ENCODE data around the gene SFXN5. TPM values are rescaled to one million over a fixed set of nuclear protein-coding genes. Genes with fewer than 3 reads are reported as not detected.

The SFXN5 gene
- total and polyA plus RNA-seq, 2 of the 8 experiments (the other 6 are each of a cell fraction or from before 2014, with no cell fraction given) = 29.3 to 33.1 TPM

DNA sequence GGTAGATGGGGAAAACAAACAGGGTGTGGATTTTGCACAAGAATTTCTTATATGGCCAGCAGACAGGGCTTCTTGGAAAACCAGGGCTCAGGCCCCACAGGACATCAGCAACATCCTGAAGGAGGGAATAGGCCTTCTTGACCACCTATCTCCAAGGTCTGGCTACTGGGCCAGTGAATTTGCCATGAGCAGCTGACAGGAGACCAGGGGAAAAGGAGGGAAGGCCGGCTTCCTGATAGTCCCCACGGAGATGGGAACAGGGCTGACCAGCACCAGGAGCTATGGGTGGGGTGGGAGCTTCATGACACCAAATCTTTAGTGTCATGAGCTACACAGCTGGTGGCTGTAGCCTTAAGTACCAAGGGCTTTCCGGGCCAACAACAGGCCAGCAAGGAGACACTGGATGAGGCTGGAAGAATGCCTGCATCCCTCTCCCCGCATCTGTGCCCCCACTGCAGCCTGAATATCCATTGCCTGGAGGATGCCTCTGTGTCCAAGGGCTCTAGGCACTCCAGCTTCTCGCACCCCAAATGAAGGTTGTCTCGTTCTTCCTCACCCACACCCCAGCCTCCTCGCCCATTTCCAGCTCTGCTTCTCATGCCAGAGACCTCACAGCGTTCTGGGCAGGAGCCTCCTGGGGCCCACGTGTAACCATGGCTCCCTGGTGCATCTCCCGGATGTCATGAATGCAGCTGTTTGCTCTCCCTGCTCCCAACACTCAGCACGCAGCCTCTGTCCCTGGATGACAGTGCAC is 79.4 kb downstream of the SFXN5 start (continued):
- TF ChIP-seq, protein P1, sequence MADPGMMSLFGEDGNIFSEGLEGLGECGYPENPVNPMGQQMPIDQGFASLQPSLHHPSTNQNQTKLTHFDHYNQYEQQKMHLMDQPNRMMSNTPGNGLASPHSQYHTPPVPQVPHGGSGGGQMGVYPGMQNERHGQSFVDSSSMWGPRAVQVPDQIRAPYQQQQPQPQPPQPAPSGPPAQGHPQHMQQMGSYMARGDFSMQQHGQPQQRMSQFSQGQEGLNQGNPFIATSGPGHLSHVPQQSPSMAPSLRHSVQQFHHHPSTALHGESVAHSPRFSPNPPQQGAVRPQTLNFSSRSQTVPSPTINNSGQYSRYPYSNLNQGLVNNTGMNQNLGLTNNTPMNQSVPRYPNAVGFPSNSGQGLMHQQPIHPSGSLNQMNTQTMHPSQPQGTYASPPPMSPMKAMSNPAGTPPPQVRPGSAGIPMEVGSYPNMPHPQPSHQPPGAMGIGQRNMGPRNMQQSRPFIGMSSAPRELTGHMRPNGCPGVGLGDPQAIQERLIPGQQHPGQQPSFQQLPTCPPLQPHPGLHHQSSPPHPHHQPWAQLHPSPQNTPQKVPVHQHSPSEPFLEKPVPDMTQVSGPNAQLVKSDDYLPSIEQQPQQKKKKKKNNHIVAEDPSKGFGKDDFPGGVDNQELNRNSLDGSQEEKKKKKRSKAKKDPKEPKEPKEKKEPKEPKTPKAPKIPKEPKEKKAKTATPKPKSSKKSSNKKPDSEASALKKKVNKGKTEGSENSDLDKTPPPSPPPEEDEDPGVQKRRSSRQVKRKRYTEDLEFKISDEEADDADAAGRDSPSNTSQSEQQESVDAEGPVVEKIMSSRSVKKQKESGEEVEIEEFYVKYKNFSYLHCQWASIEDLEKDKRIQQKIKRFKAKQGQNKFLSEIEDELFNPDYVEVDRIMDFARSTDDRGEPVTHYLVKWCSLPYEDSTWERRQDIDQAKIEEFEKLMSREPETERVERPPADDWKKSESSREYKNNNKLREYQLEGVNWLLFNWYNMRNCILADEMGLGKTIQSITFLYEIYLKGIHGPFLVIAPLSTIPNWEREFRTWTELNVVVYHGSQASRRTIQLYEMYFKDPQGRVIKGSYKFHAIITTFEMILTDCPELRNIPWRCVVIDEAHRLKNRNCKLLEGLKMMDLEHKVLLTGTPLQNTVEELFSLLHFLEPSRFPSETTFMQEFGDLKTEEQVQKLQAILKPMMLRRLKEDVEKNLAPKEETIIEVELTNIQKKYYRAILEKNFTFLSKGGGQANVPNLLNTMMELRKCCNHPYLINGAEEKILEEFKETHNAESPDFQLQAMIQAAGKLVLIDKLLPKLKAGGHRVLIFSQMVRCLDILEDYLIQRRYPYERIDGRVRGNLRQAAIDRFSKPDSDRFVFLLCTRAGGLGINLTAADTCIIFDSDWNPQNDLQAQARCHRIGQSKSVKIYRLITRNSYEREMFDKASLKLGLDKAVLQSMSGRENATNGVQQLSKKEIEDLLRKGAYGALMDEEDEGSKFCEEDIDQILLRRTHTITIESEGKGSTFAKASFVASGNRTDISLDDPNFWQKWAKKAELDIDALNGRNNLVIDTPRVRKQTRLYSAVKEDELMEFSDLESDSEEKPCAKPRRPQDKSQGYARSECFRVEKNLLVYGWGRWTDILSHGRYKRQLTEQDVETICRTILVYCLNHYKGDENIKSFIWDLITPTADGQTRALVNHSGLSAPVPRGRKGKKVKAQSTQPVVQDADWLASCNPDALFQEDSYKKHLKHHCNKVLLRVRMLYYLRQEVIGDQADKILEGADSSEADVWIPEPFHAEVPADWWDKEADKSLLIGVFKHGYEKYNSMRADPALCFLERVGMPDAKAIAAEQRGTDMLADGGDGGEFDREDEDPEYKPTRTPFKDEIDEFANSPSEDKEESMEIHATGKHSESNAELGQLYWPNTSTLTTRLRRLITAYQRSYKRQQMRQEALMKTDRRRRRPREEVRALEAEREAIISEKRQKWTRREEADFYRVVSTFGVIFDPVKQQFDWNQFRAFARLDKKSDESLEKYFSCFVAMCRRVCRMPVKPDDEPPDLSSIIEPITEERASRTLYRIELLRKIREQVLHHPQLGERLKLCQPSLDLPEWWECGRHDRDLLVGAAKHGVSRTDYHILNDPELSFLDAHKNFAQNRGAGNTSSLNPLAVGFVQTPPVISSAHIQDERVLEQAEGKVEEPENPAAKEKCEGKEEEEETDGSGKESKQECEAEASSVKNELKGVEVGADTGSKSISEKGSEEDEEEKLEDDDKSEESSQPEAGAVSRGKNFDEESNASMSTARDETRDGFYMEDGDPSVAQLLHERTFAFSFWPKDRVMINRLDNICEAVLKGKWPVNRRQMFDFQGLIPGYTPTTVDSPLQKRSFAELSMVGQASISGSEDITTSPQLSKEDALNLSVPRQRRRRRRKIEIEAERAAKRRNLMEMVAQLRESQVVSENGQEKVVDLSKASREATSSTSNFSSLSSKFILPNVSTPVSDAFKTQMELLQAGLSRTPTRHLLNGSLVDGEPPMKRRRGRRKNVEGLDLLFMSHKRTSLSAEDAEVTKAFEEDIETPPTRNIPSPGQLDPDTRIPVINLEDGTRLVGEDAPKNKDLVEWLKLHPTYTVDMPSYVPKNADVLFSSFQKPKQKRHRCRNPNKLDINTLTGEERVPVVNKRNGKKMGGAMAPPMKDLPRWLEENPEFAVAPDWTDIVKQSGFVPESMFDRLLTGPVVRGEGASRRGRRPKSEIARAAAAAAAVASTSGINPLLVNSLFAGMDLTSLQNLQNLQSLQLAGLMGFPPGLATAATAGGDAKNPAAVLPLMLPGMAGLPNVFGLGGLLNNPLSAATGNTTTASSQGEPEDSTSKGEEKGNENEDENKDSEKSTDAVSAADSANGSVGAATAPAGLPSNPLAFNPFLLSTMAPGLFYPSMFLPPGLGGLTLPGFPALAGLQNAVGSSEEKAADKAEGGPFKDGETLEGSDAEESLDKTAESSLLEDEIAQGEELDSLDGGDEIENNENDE (IDR thresholded peaks at IDR 0.05; ENCODE audit: insufficient replicate concordance, low read length) = no peak
- no peak for TF ChIP-seq MAFK (IDR thresholded peaks at IDR 0.05; ENCODE audit: low read depth, low read length)
- no peak for TF ChIP-seq SIN3A (conservative IDR thresholded peaks at IDR 0.05 in 1 of 2, IDR thresholded peaks at IDR 0.05 in 1 of 2; ENCODE audit: low read depth in 1 of 2, low read length in 2 of 2)
- no peak for TF ChIP-seq PHF8 (conservative IDR thresholded peaks at IDR 0.05; ENCODE audit: low read depth, low read length)
- TF ChIP-seq BACH1 (IDR thresholded peaks at IDR 0.05; ENCODE audit: low read length) = no peak
- TF ChIP-seq, protein P2, sequence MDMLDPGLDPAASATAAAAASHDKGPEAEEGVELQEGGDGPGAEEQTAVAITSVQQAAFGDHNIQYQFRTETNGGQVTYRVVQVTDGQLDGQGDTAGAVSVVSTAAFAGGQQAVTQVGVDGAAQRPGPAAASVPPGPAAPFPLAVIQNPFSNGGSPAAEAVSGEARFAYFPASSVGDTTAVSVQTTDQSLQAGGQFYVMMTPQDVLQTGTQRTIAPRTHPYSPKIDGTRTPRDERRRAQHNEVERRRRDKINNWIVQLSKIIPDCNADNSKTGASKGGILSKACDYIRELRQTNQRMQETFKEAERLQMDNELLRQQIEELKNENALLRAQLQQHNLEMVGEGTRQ (IDR thresholded peaks at IDR 0.05; ENCODE audit: low read length) = no peak
- no peak for TF ChIP-seq RBBP5 (IDR thresholded peaks at IDR 0.05; ENCODE audit: borderline replicate concordance, low read depth, low read length)
- no peak for TF ChIP-seq POU5F1 (IDR thresholded peaks at IDR 0.05; ENCODE audit: low read depth, low read length)
